ENCODE data around the gene NKTR.

The NKTR gene

GRCh38 chr3:42562047-42562907, 38.2 kb upstream of the NKTR start:
- Histone ChIP-seq H3K4ac (ENCODE audit: low read depth, low read length) (no peak overlapping the region), H3K27ac (ENCODE audit: low read depth, low read length) (no peak overlapping the region), H3K36me3 (ENCODE audit: control insufficient read depth, insufficient read depth, low read length) (peaks cover 5% of the 10 kb centered on the region), H2BK120ac (ENCODE audit: low read depth, low read length) (no peak overlapping the region), H3K4me3 (ENCODE audit: low read length) (no peak overlapping the region), H2BK15ac (replicated peaks; ENCODE audit: low read depth) (no peak overlapping the region), H4K5ac (ENCODE audit: low read length) (no peak overlapping the region), H2AK5ac (ENCODE audit: low read length) (no peak overlapping the region), H2BK5ac (ENCODE audit: low read length) (no peak overlapping the region), H3K79me2 (ENCODE audit: control insufficient read depth, insufficient read depth, low read length) (no peaks in the 10 kb centered on the region), H4K8ac (ENCODE audit: low read depth, low read length) (no peak overlapping the region), H3K18ac (ENCODE audit: low read length) (no peak overlapping the region), H3K79me1 (ENCODE audit: low read length) (no peaks in the 10 kb centered on the region), H3K56ac (ENCODE audit: low read length) (no peak overlapping the region), H3K4me1 (ENCODE audit: control insufficient read depth, low read depth, low read length) (no peaks in the 10 kb centered on the region), H3K23ac (ENCODE audit: low read length) (no peak overlapping the region), H3K4me2 (ENCODE audit: low read length) (no peak overlapping the region), H3K9ac (ENCODE audit: low read length) (no peak overlapping the region), H3K27me3 (ENCODE audit: insufficient read depth, low read length, poor library complexity) (no peaks in the 10 kb centered on the region)
- no peak for DNase-seq
- no CpG with 5 or more reads among the region's 3 CpGs for WGBS (ENCODE audit: extremely low coverage, insufficient coverage, low lambda C conversion rate)

GRCh38 chr3:42569593-42570142, 30.8 kb upstream of the NKTR start:
- no peak overlapping the region for H3K4me2 ChIP-seq (ENCODE audit: low read length)
- DNase-seq, result peak; percentile 28
- no peak overlapping the region for H2AK5ac ChIP-seq (ENCODE audit: low read length)
- H3K79me2 ChIP-seq (ENCODE audit: control insufficient read depth, insufficient read depth, low read length), result no peaks in the 10 kb centered on the region
- H2BK120ac ChIP-seq (ENCODE audit: low read depth, low read length), result no peak overlapping the region
- no CpG with 5 or more reads among the region's 2 CpGs for WGBS (ENCODE audit: extremely low coverage, insufficient coverage, low lambda C conversion rate)
- H3K23ac ChIP-seq (ENCODE audit: low read length), result no peak overlapping the region
- no peaks in the 10 kb centered on the region for H3K27me3 ChIP-seq (ENCODE audit: insufficient read depth, low read length, poor library complexity)
- no peak overlapping the region for H3K18ac ChIP-seq (ENCODE audit: low read length)
- no peak overlapping the region for H2BK5ac ChIP-seq (ENCODE audit: low read length)
- no peak overlapping the region for H3K4ac ChIP-seq (ENCODE audit: low read depth, low read length)
- peaks cover 3% of the 10 kb centered on the region for H3K79me1 ChIP-seq (ENCODE audit: low read length)
- no peak overlapping the region for H3K9ac ChIP-seq (ENCODE audit: low read length)
- no peak overlapping the region for H3K56ac ChIP-seq (ENCODE audit: low read length)
- H3K4me3 ChIP-seq (ENCODE audit: low read length), result no peak overlapping the region
- no peak overlapping the region for H2BK15ac ChIP-seq (replicated peaks; ENCODE audit: low read depth)
- H3K36me3 ChIP-seq (ENCODE audit: control insufficient read depth, insufficient read depth, low read length), result peaks cover 3% of the 10 kb centered on the region
- no peaks in the 10 kb centered on the region for H3K4me1 ChIP-seq (ENCODE audit: control insufficient read depth, low read depth, low read length)
- no peak overlapping the region for H4K8ac ChIP-seq (ENCODE audit: low read depth, low read length)
- H3K27ac ChIP-seq (ENCODE audit: low read depth, low read length), result no peak overlapping the region
- no peak overlapping the region for H4K5ac ChIP-seq (ENCODE audit: low read length)

- Histone ChIP-seq H3K23ac (ENCODE audit: low read length) (no peak overlapping the region), H3K56ac (ENCODE audit: low read length) (no peak overlapping the region), H3K9ac (ENCODE audit: low read length) (no peak overlapping the region), H2BK15ac (replicated peaks; ENCODE audit: low read depth) (no peak overlapping the region), H4K5ac (ENCODE audit: low read length) (no peak overlapping the region), H2BK5ac (ENCODE audit: low read length) (no peak overlapping the region), H3K27me3 (ENCODE audit: insufficient read depth, low read length, poor library complexity) (no peaks in the 10 kb centered on the region), H3K36me3 (ENCODE audit: control insufficient read depth, insufficient read depth, low read length) (no peaks in the 10 kb centered on the region), H3K27ac (ENCODE audit: low read depth, low read length) (no peak overlapping the region), H4K8ac (ENCODE audit: low read depth, low read length) (no peak overlapping the region), H3K4ac (ENCODE audit: low read depth, low read length) (no peak overlapping the region), H2BK120ac (ENCODE audit: low read depth, low read length) (no peak overlapping the region), H3K79me1 (ENCODE audit: low read length) (peaks cover 3% of the 10 kb centered on the region), H2AK5ac (ENCODE audit: low read length) (no peak overlapping the region), H3K4me2 (ENCODE audit: low read length) (no peak overlapping the region), H3K18ac (ENCODE audit: low read length) (no peak overlapping the region), H3K4me3 (ENCODE audit: low read length) (no peak overlapping the region), H3K79me2 (ENCODE audit: control insufficient read depth, insufficient read depth, low read length) (no peaks in the 10 kb centered on the region), H3K4me1 (ENCODE audit: control insufficient read depth, low read depth, low read length) (no peaks in the 10 kb centered on the region)
- WGBS (ENCODE audit: extremely low coverage, insufficient coverage, low lambda C conversion rate), result no CpG with 5 or more reads among the region's 3 CpGs
- DNase-seq, result peak; percentile 91
Observed at GRCh38 chr3:42572278-42572677, 28.2 kb upstream of the NKTR start.

- H4K5ac ChIP-seq (ENCODE audit: low read length), result no peak overlapping the region
- H2BK15ac ChIP-seq (replicated peaks; ENCODE audit: low read depth), result no peak overlapping the region
- H3K4me1 ChIP-seq (ENCODE audit: control insufficient read depth, low read depth, low read length), result no peaks in the 10 kb centered on the region
- no peak overlapping the region for H3K27ac ChIP-seq (ENCODE audit: low read depth, low read length)
- H3K79me2 ChIP-seq (ENCODE audit: control insufficient read depth, insufficient read depth, low read length), result peaks cover 2% of the 10 kb centered on the region
- no peaks in the 10 kb centered on the region for H3K36me3 ChIP-seq (ENCODE audit: control insufficient read depth, insufficient read depth, low read length)
- H3K4me2 ChIP-seq (ENCODE audit: low read length), result no peak overlapping the region
- H3K9ac ChIP-seq (ENCODE audit: low read length), result no peak overlapping the region
- no peak overlapping the region for H3K4me3 ChIP-seq (ENCODE audit: low read length)
- no peaks in the 10 kb centered on the region for H3K27me3 ChIP-seq (ENCODE audit: insufficient read depth, low read length, poor library complexity)
- H2AK5ac ChIP-seq (ENCODE audit: low read length), result no peak overlapping the region
- peaks cover 3% of the 10 kb centered on the region for H3K79me1 ChIP-seq (ENCODE audit: low read length)
- no peak overlapping the region for H2BK120ac ChIP-seq (ENCODE audit: low read depth, low read length)
- DNase-seq, result no peak
- no peak overlapping the region for H3K18ac ChIP-seq (ENCODE audit: low read length)
- H3K23ac ChIP-seq (ENCODE audit: low read length), result no peak overlapping the region
- no peak overlapping the region for H2BK5ac ChIP-seq (ENCODE audit: low read length)
- no peak overlapping the region for H3K4ac ChIP-seq (ENCODE audit: low read depth, low read length)
- no peak overlapping the region for H4K8ac ChIP-seq (ENCODE audit: low read depth, low read length)
- no peak overlapping the region for H3K56ac ChIP-seq (ENCODE audit: low read length)
Observed at GRCh38 chr3:42575137-42575741, 25.2 kb upstream of the NKTR start.

- no peak overlapping the region for H2BK15ac ChIP-seq (replicated peaks; ENCODE audit: low read depth)
Observed at GRCh38 chr3:42578054-42578453, 22.4 kb upstream of the NKTR start.

More at GRCh38 chr3:42578054-42578453, 22.4 kb upstream of the NKTR start:
- DNase-seq, result no peak
- Histone ChIP-seq H3K4me2 (ENCODE audit: low read length) (no peak overlapping the region), H3K4ac (ENCODE audit: low read depth, low read length) (no peak overlapping the region), H3K18ac (ENCODE audit: low read length) (no peak overlapping the region), H4K5ac (ENCODE audit: low read length) (no peak overlapping the region), H3K4me1 (ENCODE audit: control insufficient read depth, low read depth, low read length) (no peaks in the 10 kb centered on the region), H3K56ac (ENCODE audit: low read length) (no peak overlapping the region), H2AK5ac (ENCODE audit: low read length) (no peak overlapping the region), H3K79me1 (ENCODE audit: low read length) (peaks cover 5% of the 10 kb centered on the region), H3K79me2 (ENCODE audit: control insufficient read depth, insufficient read depth, low read length) (peaks cover 6% of the 10 kb centered on the region), H3K9ac (ENCODE audit: low read length) (no peak overlapping the region), H3K27ac (ENCODE audit: low read depth, low read length) (no peak overlapping the region), H4K8ac (ENCODE audit: low read depth, low read length) (no peak overlapping the region), H2BK120ac (ENCODE audit: low read depth, low read length) (no peak overlapping the region), H3K23ac (ENCODE audit: low read length) (no peak overlapping the region), H3K36me3 (ENCODE audit: control insufficient read depth, insufficient read depth, low read length) (no peaks in the 10 kb centered on the region), H2BK5ac (ENCODE audit: low read length) (no peak overlapping the region), H3K4me3 (ENCODE audit: low read length) (no peak overlapping the region), H3K27me3 (ENCODE audit: insufficient read depth, low read length, poor library complexity) (no peaks in the 10 kb centered on the region)
- no CpG with 5 or more reads among the region's 4 CpGs for WGBS (ENCODE audit: extremely low coverage, insufficient coverage, low lambda C conversion rate)
